Keratinocyte (primary cell): Measurements from ENCODE around the gene CEP290. TPM values are rescaled to one million over a fixed set of nuclear protein-coding genes. Genes with fewer than 3 reads are reported as not detected.

Experiments used
- DNase-seq: peaks from one replicate; pipeline ENCODE4 v3.0.0-alpha.2; 2011; ENCODE audit warnings: low read depth, missing footprints, low spot score
- FAIRE-seq: peaks from 2 replicates; lab custom pipeline; 2011; peaks lifted over from hg19 to GRCh38; lab: Jason Lieb, UNC
- H2AFZ ChIP-seq: 2 replicates; pipeline ENCODE4 v1.6.0; 2012; ENCODE audit warnings: low read length, control low read depth, inconsistent platforms; ENCODE audit not compliant: control insufficient read depth
- H3K27ac ChIP-seq: 2 replicates; pipeline ENCODE4 v1.5.1; 2011; ENCODE audit warnings: low read length; ENCODE audit not compliant: control insufficient read depth, insufficient read depth
- H3K27me3 ChIP-seq: 3 replicates; pipeline ENCODE4 v1.6.0; 2011; ENCODE audit warnings: low read length; ENCODE audit not compliant: control insufficient read depth, insufficient read depth; ENCODE audit errors: extremely low read depth
- H3K36me3 ChIP-seq, 2 experiments: 2 replicates in 1 of 2; 3 replicates in 1 of 2; pipeline ENCODE4 v1.5.1; 2011; ENCODE audit warnings: low read length in 2 of 2, mild to moderate bottlenecking in 1 of 2; ENCODE audit not compliant: control insufficient read depth in 2 of 2, insufficient read depth in 2 of 2; ENCODE audit errors: extremely low read depth in 1 of 2
- H3K4me1 ChIP-seq: 3 replicates; pipeline ENCODE4 v1.5.1; 2011; ENCODE audit warnings: low read length; ENCODE audit not compliant: control insufficient read depth, insufficient read depth; ENCODE audit errors: extremely low read depth
- H3K4me2 ChIP-seq: 3 replicates; pipeline ENCODE4 v1.6.0; 2011; ENCODE audit warnings: low read depth, low read length; ENCODE audit not compliant: control insufficient read depth, insufficient read depth; ENCODE audit errors: extremely low read depth
- H3K4me3 ChIP-seq, 3 experiments: fragments of 200-600 bp in 1 of 3; sonication (generic) in 1 of 3; 2 replicates in 2 of 3; 3 replicates in 1 of 3; pipeline ENCODE4 v1.5.1; 2011 to 2016; ENCODE audit warnings: low read length in 3 of 3, mild to moderate bottlenecking in 3 of 3, control low read depth in 2 of 3, inconsistent platforms in 1 of 3, low read depth in 1 of 3, mixed read lengths in 1 of 3, mixed run types in 1 of 3, moderate library complexity in 1 of 3; ENCODE audit not compliant: control insufficient read depth in 2 of 3, insufficient read depth in 2 of 3; ENCODE audit errors: extremely low read depth in 1 of 3
- H3K79me2 ChIP-seq: 2 replicates; pipeline ENCODE4 v1.6.0; 2012; ENCODE audit warnings: low read length; ENCODE audit not compliant: control insufficient read depth, insufficient read depth
- H3K9ac ChIP-seq: 3 replicates; pipeline ENCODE4 v1.6.0; 2011; ENCODE audit warnings: low read length; ENCODE audit not compliant: control insufficient read depth, insufficient read depth; ENCODE audit errors: extremely low read depth
- H3K9me1 ChIP-seq: 3 replicates; pipeline ENCODE4 v1.6.0; 2011; ENCODE audit warnings: low read length; ENCODE audit not compliant: control insufficient read depth, insufficient read depth; ENCODE audit errors: extremely low read depth
- H3K9me3 ChIP-seq: 2 replicates; pipeline ENCODE4 v1.5.1; 2012; ENCODE audit warnings: low read depth, low read length; ENCODE audit not compliant: control insufficient read depth
- H4K20me1 ChIP-seq: 3 replicates; pipeline ENCODE4 v1.6.0; 2011; ENCODE audit warnings: low read length; ENCODE audit not compliant: control insufficient read depth, insufficient read depth; ENCODE audit errors: extremely low read depth
- EZH2 ChIP-seq: IDR thresholded peaks from one replicate; pipeline ENCODE4 v1.6.1; 2012; ENCODE audit warnings: inconsistent platforms, mild to moderate bottlenecking, low read length, moderate library complexity
- dilution Hi-C: fragments of 300-500 bp; cut with MboI; formaldehyde crosslinking; loops from one replicate; pipeline ENCODE4 v1.7.0; 2020; ENCODE audit warnings: low sequenced_read_pairs; ENCODE audit not compliant: extremely low pct_ligation_motif_present
- polyA plus RNA-seq, 5 experiments: library from polyadenylated mRNA; depleted of rRNA in 3 of 5; stranded (reverse) in 3 of 5; stranded (forward) in 1 of 5; unstranded in 1 of 5; fragments of >200 nt; gene quantifications; 1 replicate in 1 of 5; 2 replicates in 3 of 5; 3 replicates in 1 of 5; pipeline versions ENCODE4 v1.2.1 to v1.2.3, GENCODE V29; 2011 to 2012; ENCODE audit warnings: missing spikeins in 2 of 5, low read depth in 1 of 5, low replicate concordance in 1 of 5
- small RNA-seq, 3 experiments: library from RNA; depleted of rRNA; stranded (forward); fragments of <200 nt; gene quantifications; one replicate each; pipeline ENCODE3, GENCODE V24; 2012; ENCODE audit warnings: low read depth in 3 of 3, low replicate concordance in 1 of 3; ENCODE audit not compliant: insufficient read length in 3 of 3
- TF ChIP-seq, protein P1 (sequence below), 3 experiments: IDR thresholded peaks in 1 of 3; conservative IDR thresholded peaks in 1 of 3; optimal IDR thresholded peaks in 1 of 3; 2 replicates in 2 of 3; 3 replicates in 1 of 3; pipeline versions ENCODE3 to v1.5.1; 2011; ENCODE audit warnings: low read length in 3 of 3, mild to moderate bottlenecking in 3 of 3, moderate library complexity in 2 of 3, control low read depth in 1 of 3, inconsistent platforms in 1 of 3; ENCODE audit not compliant: insufficient read depth in 2 of 3; ENCODE audit errors: extremely low read depth in 1 of 3

CEP290 gene
- polyA plus RNA-seq, 1 donor (not counting 4 experiments of a cell fraction or from before 2014, with no cell fraction given), result 5.6 TPM

GRCh38 chr12:88001327-88001726 lies 140.6 kb downstream of the CEP290 start:
- dilution Hi-C loops, result no loop called here
- H3K27me3 ChIP-seq, result peaks cover 4% of the 10 kb centered on the region
- H3K9ac ChIP-seq, result no peak overlapping the region
- H3K36me3 ChIP-seq, result no peaks in the 10 kb centered on the region
- H3K9me1 ChIP-seq, result no peaks in the 10 kb centered on the region
- H3K27ac ChIP-seq, result no peak overlapping the region
- DNase-seq, result no peak
- H3K4me3 ChIP-seq, result no peak overlapping the region
- TF ChIP-seq EZH2, result no peak
- TF ChIP-seq, protein P1, sequence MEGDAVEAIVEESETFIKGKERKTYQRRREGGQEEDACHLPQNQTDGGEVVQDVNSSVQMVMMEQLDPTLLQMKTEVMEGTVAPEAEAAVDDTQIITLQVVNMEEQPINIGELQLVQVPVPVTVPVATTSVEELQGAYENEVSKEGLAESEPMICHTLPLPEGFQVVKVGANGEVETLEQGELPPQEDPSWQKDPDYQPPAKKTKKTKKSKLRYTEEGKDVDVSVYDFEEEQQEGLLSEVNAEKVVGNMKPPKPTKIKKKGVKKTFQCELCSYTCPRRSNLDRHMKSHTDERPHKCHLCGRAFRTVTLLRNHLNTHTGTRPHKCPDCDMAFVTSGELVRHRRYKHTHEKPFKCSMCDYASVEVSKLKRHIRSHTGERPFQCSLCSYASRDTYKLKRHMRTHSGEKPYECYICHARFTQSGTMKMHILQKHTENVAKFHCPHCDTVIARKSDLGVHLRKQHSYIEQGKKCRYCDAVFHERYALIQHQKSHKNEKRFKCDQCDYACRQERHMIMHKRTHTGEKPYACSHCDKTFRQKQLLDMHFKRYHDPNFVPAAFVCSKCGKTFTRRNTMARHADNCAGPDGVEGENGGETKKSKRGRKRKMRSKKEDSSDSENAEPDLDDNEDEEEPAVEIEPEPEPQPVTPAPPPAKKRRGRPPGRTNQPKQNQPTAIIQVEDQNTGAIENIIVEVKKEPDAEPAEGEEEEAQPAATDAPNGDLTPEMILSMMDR (optimal IDR thresholded peaks at IDR 0.05 in 1 of 3, IDR thresholded peaks at IDR 0.05 in 1 of 3, conservative IDR thresholded peaks at IDR 0.05 in 1 of 3; ENCODE audit: extremely low read depth in 1 of 3, insufficient read depth in 2 of 3, low read length in 3 of 3), result no peak
- H3K9me3 ChIP-seq, result no peaks in the 10 kb centered on the region
- H2AFZ ChIP-seq, result no peak overlapping the region
- no peaks in the 10 kb centered on the region for H4K20me1 ChIP-seq
- H3K4me1 ChIP-seq, result no peaks in the 10 kb centered on the region
- H3K4me2 ChIP-seq, result no peak overlapping the region
- H3K79me2 ChIP-seq, result no peaks in the 10 kb centered on the region
- no peak for FAIRE-seq

Small RNA genes within 50 kb of the gene (small RNA-seq; reads per million reads assigned to genes)
- gene RNA5SP364, result 0 reads per million in 3 experiments

Other genes starting within 250 kb of the CEP290 start
- gene C12orf50, start 112.7 kb downstream of the CEP290 start, polyA plus RNA-seq, result not detected in 3 replicates
- gene TMTC3, start 219 bp upstream of the CEP290 start, polyA plus RNA-seq, result 25.8 to 35.1 TPM (median 29.0 TPM) in 3 replicates